Astrocyte of the spinal cord (primary cell): Measurements from ENCODE around the gene TSPAN32.
"Not testable (repeated sequence)": the region's sequence is repeated elsewhere in the genome, so short reads cannot be mapped to it uniquely, and the experiment has no call there.

ENCODE experiments used
- DNase-seq: peaks from one replicate; pipeline ENCODE4 v3.0.0; 2011; ENCODE audit warnings: low read depth, low spot score
- H3K4me3 ChIP-seq: 2 replicates; pipeline ENCODE4 v1.5.1; 2011; ENCODE audit warnings: low read depth, mild to moderate bottlenecking, low read length, moderate library complexity
- CTCF ChIP-seq: IDR thresholded peaks from 2 replicates; pipeline ENCODE4 v1.5.1; 2012; ENCODE audit warnings: low read depth, mild to moderate bottlenecking, low read length, inconsistent platforms
- in situ Hi-C: cut with HindIII; loops from 2 replicates; pipeline ENCODE4 v1.10.0; 2017; ENCODE audit warnings: low sequenced_read_pairs

Gene TSPAN32

GRCh38 chr11:2276280-2277007 is 25.4 kb upstream of the TSPAN32 start:
- in situ Hi-C loops: no loop called here
- no peak for DNase-seq

GRCh38 chr11:2277008-2277346 is 24.8 kb upstream of the TSPAN32 start:
- TF ChIP-seq CTCF: no peak
- in situ Hi-C loops: no loop called here
- no peak for DNase-seq

More at GRCh38 chr11:2276280-2277007, 25.4 kb upstream of the TSPAN32 start:
- no peak overlapping the region for H3K4me3 ChIP-seq
- TF ChIP-seq CTCF: no peak

GRCh38 chr11:2277933-2278523 is 23.8 kb upstream of the TSPAN32 start:
- no peak overlapping the region for H3K4me3 ChIP-seq
- TF ChIP-seq CTCF: no peak
- in situ Hi-C loops: no loop called here
- DNase-seq: no peak

More at GRCh38 chr11:2277008-2277346, 24.8 kb upstream of the TSPAN32 start:
- H3K4me3 ChIP-seq: no peak overlapping the region

GRCh38 chr11:2280208-2280607 is 21.6 kb upstream of the TSPAN32 start:
- TF ChIP-seq CTCF: no peak
- no peak overlapping the region for H3K4me3 ChIP-seq
- in situ Hi-C loops: no loop called here
- DNase-seq: no peak

GRCh38 chr11:2286350-2286749 is 15.5 kb upstream of the TSPAN32 start:
- H3K4me3 ChIP-seq, DNase-seq, in situ Hi-C loops: not testable (repeated sequence)

- DNase-seq: no peak
- H3K4me3 ChIP-seq: no peak overlapping the region
- TF ChIP-seq CTCF: no peak
- in situ Hi-C loops: no loop called here
These were observed 14.7 kb upstream of the TSPAN32 start for GRCh38 chr11:2287091-2287490.

GRCh38 chr11:2289350-2289749 is 12.5 kb upstream of the TSPAN32 start:
- in situ Hi-C loops: no loop called here
- no peak for TF ChIP-seq CTCF
- H3K4me3 ChIP-seq: no peak overlapping the region
- DNase-seq: no peak
